Activated T-helper 2 cell treated with anti-CD3 and anti-CD28 coated beads, Interferon-gamma antibody, Interleukin-2, Interleukin-4, amounts not matched to agents 10 μg/mL and 5 μg/mL and 100 μg/mL, durations not matched to agents 14 hours and 24 hours and 36 hours (primary cell): ENCODE measurements around the gene SESN1. TPM values are rescaled to one million over a fixed set of nuclear protein-coding genes. Genes with fewer than 3 reads are reported as not detected.

Experiments used
- DNase-seq: peaks from one replicate; pipeline ENCODE4 v3.0.0; 2021; ENCODE audit warnings: low spot score
- H3K27ac Mint-ChIP-seq: one replicate; pipeline ENCODE4 v1.8.0; 2021; ENCODE audit warnings: mixed read lengths
- H3K27me3 Mint-ChIP-seq: one replicate; pipeline ENCODE4 v1.8.0; 2021; ENCODE audit warnings: low read depth, mixed read lengths
- H3K36me3 Mint-ChIP-seq: one replicate; pipeline ENCODE4 v1.8.0; 2021; ENCODE audit warnings: low read depth, mixed read lengths
- H3K4me1 Mint-ChIP-seq: one replicate; pipeline ENCODE4 v1.8.0; 2021; ENCODE audit warnings: low read depth, mixed read lengths
- H3K4me3 Mint-ChIP-seq: one replicate; pipeline ENCODE4 v1.8.0; 2021; ENCODE audit warnings: low read depth, mild to moderate bottlenecking, moderate library complexity, mixed read lengths
- H3K9me3 Mint-ChIP-seq: one replicate; pipeline ENCODE4 v1.8.0; 2021; ENCODE audit warnings: mixed read lengths
- intact Hi-C: fragments of 100-400 bp; cut with micrococcal nuclease; formaldehyde crosslinking; loops from one replicate; pipeline ENCODE4 v1.15.1; 2023
- total RNA-seq: library from RNA; stranded (reverse); gene quantifications from 2 replicates; pipeline ENCODE4 v1.2.3, GENCODE V29; 2022

The SESN1 gene
- total RNA-seq, 1 donor from 2014 or later = 7.3 TPM

- no peak for DNase-seq
- no peaks in the 10 kb centered on the region for H3K9me3 Mint-ChIP-seq
- peaks cover 8% of the 10 kb centered on the region for H3K4me1 Mint-ChIP-seq
- peaks cover 39% of the 10 kb centered on the region for H3K36me3 Mint-ChIP-seq
- no peaks in the 10 kb centered on the region for H3K27me3 Mint-ChIP-seq
- no peak overlapping the region for H3K4me3 Mint-ChIP-seq
- intact Hi-C loops = no loop called here
- H3K27ac Mint-ChIP-seq = no peak overlapping the region
Observed at GRCh38 chr6:109000289-109000688, 94.4 kb downstream of the SESN1 start.

GRCh38 chr6:108999428-108999827 lies 95.2 kb downstream of the SESN1 start:
- H3K27ac Mint-ChIP-seq = no peak overlapping the region
- DNase-seq = no peak
- no peaks in the 10 kb centered on the region for H3K9me3 Mint-ChIP-seq
- peaks cover 39% of the 10 kb centered on the region for H3K36me3 Mint-ChIP-seq
- intact Hi-C loops = no loop called here
- no peaks in the 10 kb centered on the region for H3K27me3 Mint-ChIP-seq
- H3K4me3 Mint-ChIP-seq = no peak overlapping the region
- peaks cover 3% of the 10 kb centered on the region for H3K4me1 Mint-ChIP-seq

GRCh38 chr6:108998485-108998884 lies 96.2 kb downstream of the SESN1 start:
- Mint-ChIP-seq H3K4me1 (peaks cover 3% of the 10 kb centered on the region), H3K36me3 (peaks cover 42% of the 10 kb centered on the region), H3K27ac (no peak overlapping the region), H3K27me3 (no peaks in the 10 kb centered on the region), H3K4me3 (no peak overlapping the region), H3K9me3 (no peaks in the 10 kb centered on the region)
- intact Hi-C loops = no loop called here
- DNase-seq = no peak

GRCh38 chr6:108996208-108996607 lies 98.4 kb downstream of the SESN1 start:
- Mint-ChIP-seq H3K9me3 (no peaks in the 10 kb centered on the region), H3K4me1 (no peaks in the 10 kb centered on the region), H3K36me3 (peaks cover 51% of the 10 kb centered on the region), H3K27me3 (no peaks in the 10 kb centered on the region), H3K4me3 (no peak overlapping the region), H3K27ac (no peak overlapping the region)
- DNase-seq = no peak
- intact Hi-C loops = no loop called here

GRCh38 chr6:108995296-108995695 lies 99.3 kb downstream of the SESN1 start:
- no peaks in the 10 kb centered on the region for H3K4me1 Mint-ChIP-seq
- no peak overlapping the region for H3K4me3 Mint-ChIP-seq
- H3K9me3 Mint-ChIP-seq = no peaks in the 10 kb centered on the region
- intact Hi-C loops = no loop called here
- no peak for DNase-seq
- H3K36me3 Mint-ChIP-seq = peaks cover 58% of the 10 kb centered on the region
- H3K27me3 Mint-ChIP-seq = no peaks in the 10 kb centered on the region
- H3K27ac Mint-ChIP-seq = no peak overlapping the region

GRCh38 chr6:108993876-108994275 lies 100.8 kb downstream of the SESN1 start:
- Mint-ChIP-seq H3K4me1 (no peaks in the 10 kb centered on the region), H3K27ac (no peak overlapping the region), H3K36me3 (peaks cover 56% of the 10 kb centered on the region), H3K4me3 (no peak overlapping the region), H3K27me3 (no peaks in the 10 kb centered on the region), H3K9me3 (no peaks in the 10 kb centered on the region)
- DNase-seq = no peak
- intact Hi-C loops = no loop called here

- H3K27me3 Mint-ChIP-seq = no peaks in the 10 kb centered on the region
- no peaks in the 10 kb centered on the region for H3K9me3 Mint-ChIP-seq
- DNase-seq = no peak
- H3K4me3 Mint-ChIP-seq = no peak overlapping the region
- H3K4me1 Mint-ChIP-seq = no peaks in the 10 kb centered on the region
- H3K27ac Mint-ChIP-seq = no peak overlapping the region
- peaks cover 56% of the 10 kb centered on the region for H3K36me3 Mint-ChIP-seq
- intact Hi-C loops = no loop called here
Observed at GRCh38 chr6:108989700-108990099, 104.9 kb downstream of the SESN1 start.

GRCh38 chr6:108988765-108989164 lies 105.9 kb downstream of the SESN1 start:
- no peaks in the 10 kb centered on the region for H3K27me3 Mint-ChIP-seq
- H3K9me3 Mint-ChIP-seq = no peaks in the 10 kb centered on the region
- H3K4me1 Mint-ChIP-seq = no peaks in the 10 kb centered on the region
- H3K36me3 Mint-ChIP-seq = peaks cover 56% of the 10 kb centered on the region
- intact Hi-C loops = no loop called here
- no peak overlapping the region for H3K27ac Mint-ChIP-seq
- H3K4me3 Mint-ChIP-seq = no peak overlapping the region
- DNase-seq = no peak

- intact Hi-C loops = no loop called here
- Mint-ChIP-seq H3K4me1 (no peaks in the 10 kb centered on the region), H3K36me3 (peaks cover 51% of the 10 kb centered on the region), H3K27me3 (no peaks in the 10 kb centered on the region), H3K27ac (no peak overlapping the region), H3K4me3 (no peak overlapping the region), H3K9me3 (no peaks in the 10 kb centered on the region)
- no peak for DNase-seq
Observed at GRCh38 chr6:108988296-108988695, 106.3 kb downstream of the SESN1 start.

- Mint-ChIP-seq H3K4me3 (no peak overlapping the region), H3K27me3 (no peaks in the 10 kb centered on the region), H3K36me3 (peaks cover 47% of the 10 kb centered on the region), H3K4me1 (no peaks in the 10 kb centered on the region), H3K27ac (no peak overlapping the region), H3K9me3 (no peaks in the 10 kb centered on the region)
- intact Hi-C loops = no loop called here
- DNase-seq = no peak
Observed at GRCh38 chr6:108987156-108987555, 107.5 kb downstream of the SESN1 start.

- Mint-ChIP-seq H3K4me3 (no peak overlapping the region), H3K9me3 (no peaks in the 10 kb centered on the region), H3K4me1 (no peaks in the 10 kb centered on the region), H3K36me3 (peaks cover 32% of the 10 kb centered on the region), H3K27me3 (peaks cover 4% of the 10 kb centered on the region), H3K27ac (no peak overlapping the region)
- intact Hi-C loops = no loop called here
- no peak for DNase-seq
Observed at GRCh38 chr6:108985301-108985700, 109.3 kb downstream of the SESN1 start.

- intact Hi-C loops = no loop called here
Observed at GRCh38 chr6:108983151-108983550, 111.5 kb downstream of the SESN1 start.

GRCh38 chr6:108982154-108983113 lies 112.2 kb downstream of the SESN1 start:
- Mint-ChIP-seq H3K4me3 (no peak overlapping the region), H3K27me3 (peaks cover 21% of the 10 kb centered on the region), H3K27ac (no peak overlapping the region), H3K9me3 (no peaks in the 10 kb centered on the region), H3K4me1 (peaks cover 2% of the 10 kb centered on the region), H3K36me3 (peaks cover 13% of the 10 kb centered on the region)
- intact Hi-C loops = no loop called here
- no peak for DNase-seq

More at GRCh38 chr6:108983151-108983550, 111.5 kb downstream of the SESN1 start:
- no peak overlapping the region for H3K27ac Mint-ChIP-seq
- H3K9me3 Mint-ChIP-seq = no peaks in the 10 kb centered on the region
- no peak overlapping the region for H3K4me3 Mint-ChIP-seq
- H3K36me3 Mint-ChIP-seq = peaks cover 17% of the 10 kb centered on the region
- no peak for DNase-seq
- H3K4me1 Mint-ChIP-seq = peaks cover 2% of the 10 kb centered on the region
- peaks cover 14% of the 10 kb centered on the region for H3K27me3 Mint-ChIP-seq
